HG03139 (cell line): ENCODE measurements around the gene RFTN1.

Source experiments
- ATAC-seq: cut with Tn5 transposase; IDR thresholded peaks from one replicate; pipeline ENCODE4 v1.9.1; 2021; ENCODE audit not compliant: unreplicated experiment

RFTN1 gene

DNA sequence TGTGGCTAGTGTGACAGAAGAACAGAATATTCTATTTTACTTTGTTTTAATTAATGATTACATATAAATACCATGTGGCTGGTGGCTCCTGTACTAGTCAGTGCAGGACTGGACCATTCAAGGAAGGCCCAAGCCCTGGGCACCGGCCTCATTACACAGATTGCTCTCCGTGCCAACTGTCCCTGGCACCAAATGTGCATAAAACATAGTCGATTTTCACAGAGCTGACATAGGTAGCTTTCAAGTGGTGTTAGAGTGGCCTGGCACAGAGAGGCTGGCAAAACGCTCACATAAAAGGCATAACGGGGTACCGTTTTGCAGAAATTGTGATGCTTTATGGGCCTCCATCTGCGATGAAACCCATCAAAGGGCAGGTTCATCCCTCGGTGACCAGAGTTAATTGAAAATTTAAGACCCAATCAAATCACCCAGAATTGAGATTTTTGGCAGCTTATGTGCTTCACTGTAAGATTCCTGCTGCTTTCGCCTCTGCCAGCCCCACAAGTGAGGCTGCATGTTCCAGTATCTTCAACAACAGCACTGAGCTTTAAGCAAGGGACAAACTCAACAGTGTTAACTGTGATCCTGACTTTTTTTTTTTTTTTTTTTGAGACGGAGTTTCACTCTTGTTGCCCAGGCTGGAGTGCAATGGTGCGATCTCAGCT is 25.9 kb downstream of the RFTN1 start:
- no peak for ATAC-seq

DNA sequence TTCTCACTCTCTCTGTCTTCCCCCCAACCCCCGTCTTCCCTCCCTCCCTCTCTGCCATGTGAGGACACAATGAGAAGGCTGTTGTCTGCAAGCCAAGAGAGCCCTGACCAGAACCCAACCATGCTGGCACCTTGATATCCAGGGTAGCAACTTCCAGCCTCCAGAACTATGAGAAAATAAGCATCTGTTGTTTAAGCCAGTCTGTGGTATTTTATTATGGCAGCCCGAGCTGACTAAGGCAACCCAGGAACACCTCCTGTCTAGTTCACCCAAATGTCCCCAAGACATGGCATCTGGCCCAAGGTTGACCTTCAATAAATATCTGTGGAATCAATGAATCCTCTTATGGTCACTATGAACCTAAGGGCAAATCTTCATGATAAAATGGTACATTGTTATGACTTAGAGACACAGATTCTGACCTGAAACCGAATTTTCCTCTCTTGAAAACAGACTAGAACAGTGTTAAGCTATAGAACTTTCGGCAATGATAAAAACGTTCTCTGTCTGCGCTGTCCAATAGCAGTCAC is 26.5 kb downstream of the RFTN1 start:
- ATAC-seq, result no peak

- no peak for ATAC-seq
Measured at GRCh38 chr3:16486201-16486600, 27.3 kb downstream of the RFTN1 start.

DNA sequence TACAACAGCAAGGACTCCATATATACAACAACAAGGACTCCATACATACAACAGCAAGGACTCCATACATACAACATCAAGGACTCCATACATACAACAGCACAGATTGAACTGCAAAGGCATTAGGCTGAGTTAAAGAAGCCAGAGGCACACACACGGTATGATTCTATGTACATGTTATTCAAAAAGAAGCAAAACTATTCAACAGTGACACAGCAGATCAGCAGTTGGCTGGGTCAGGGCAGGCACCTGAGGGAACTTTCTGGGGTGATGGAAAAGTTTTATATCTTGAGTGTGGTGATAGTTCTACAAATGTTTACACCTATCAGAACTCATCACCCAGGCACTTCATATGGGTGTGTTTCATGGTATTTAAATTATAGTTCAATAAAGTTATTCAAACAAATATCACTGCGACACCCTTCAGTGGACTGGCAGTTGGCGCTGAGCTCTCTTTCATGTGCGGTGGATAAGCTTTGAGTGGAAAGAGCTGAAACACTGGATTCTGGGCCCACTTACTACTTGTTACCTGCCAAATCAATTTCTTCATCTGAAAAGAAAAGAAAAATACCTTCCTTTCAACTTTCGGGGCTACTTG is 28.0 kb downstream of the RFTN1 start:
- no peak for ATAC-seq

GRCh38 chr3:16484984-16485383 is 28.5 kb downstream of the RFTN1 start:
- no peak for ATAC-seq

DNA sequence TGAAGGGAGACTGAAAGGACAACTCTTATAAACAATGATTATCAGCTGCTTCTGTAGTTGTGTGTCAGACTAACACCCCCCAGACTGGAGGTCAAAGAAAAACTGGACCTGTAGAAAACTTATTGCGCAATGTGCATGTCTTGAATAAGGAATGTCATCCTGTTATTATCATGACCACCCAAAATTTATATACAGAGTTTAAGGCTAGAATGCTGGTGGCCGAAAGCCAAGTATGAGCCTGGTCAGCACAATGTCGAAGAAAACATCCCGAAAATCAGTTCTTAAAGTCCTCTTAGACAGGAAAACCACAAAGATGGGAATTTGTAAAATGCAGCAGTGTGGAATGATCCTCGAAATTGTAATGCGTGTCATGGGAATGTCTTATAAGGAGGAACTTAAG is 29.3 kb downstream of the RFTN1 start:
- ATAC-seq, result no peak

DNA sequence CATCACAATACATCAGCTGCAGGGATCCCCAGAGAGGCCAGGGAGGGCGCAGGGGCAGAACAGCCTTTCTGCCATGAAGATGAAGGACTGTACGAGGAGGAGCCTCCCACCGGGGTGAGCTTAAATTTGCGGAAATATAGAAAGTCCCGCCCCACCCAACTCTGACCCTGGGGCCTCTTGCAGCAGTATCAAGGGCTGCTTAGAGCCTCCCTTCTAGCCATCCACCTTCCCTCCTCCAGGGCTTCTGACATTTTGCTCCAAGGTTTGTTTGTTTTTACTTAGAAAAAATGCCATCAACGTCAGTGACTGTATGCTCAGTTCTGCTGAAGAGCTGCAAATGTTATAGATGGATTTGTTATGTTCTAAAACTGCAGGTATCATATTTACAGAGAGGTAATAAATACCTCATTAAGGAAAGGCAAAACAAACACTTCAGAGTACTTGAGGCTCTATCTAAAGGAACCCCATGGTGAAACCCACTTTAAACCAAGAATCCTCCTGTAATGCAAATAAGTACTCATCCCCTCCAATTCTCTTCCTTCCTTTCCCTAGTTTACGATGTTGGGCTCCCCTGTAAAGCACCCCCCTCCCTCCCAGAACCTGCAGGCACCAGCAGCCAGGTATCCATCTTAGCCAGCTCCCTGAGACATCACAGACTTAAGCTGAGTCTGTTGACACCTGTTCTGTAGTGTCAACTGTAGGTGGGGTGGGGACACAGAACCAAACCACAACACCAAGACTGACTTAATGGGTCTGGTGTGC is 30.5 kb downstream of the RFTN1 start:
- peak; percentile 62 for ATAC-seq

GRCh38 chr3:16482194-16482769 is 31.2 kb downstream of the RFTN1 start:
- peak; percentile 10 for ATAC-seq

DNA sequence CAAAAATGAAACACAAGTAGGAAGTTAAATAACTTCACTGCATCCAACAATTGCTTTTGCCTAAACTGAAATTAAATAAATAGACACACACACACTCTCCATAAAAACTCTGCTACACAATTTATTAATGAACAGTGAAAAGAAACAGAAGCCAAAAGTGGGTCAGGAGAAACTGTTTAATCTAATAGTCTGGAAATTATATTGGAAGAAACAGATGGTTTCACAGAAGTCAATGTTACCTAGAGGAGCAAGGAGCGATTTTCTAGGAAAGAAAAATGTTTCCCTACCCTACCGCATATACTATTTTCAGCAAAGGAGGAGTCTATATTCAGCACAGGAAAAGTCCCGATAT is 32.0 kb downstream of the RFTN1 start:
- no peak for ATAC-seq

DNA sequence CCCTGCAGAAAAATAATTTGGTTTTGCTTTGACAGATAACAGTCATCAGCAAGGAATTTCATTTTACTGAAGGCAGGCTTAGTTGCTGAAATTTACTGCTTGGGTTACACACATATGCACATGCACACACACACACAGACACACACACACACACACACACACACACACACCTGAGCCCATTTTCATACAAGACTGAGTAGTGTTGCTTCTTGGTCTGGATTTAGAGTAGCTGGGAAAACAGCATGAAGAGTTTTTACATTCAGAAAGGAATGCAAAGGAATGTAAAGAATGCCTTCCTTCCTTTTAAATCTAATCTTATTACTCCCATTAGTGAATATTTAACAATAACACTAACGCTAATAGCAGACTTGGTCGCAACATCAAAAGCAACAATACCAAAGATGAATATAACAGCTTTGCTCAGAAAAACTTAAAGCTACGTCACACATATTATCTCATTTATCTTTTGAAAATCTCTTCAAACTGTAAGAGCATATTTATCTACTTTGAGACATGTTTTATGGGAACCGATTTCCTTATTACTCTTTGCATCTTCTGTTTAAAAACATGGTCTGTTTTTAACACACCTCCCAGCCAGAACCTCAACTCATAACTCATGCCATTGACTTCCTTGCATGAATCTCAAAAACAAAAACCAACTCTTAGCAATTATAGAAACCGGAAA is 32.5 kb downstream of the RFTN1 start:
- ATAC-seq, result peak; percentile 32

GRCh38 chr3:16478516-16478915 is 35.0 kb downstream of the RFTN1 start:
- no peak for ATAC-seq

DNA sequence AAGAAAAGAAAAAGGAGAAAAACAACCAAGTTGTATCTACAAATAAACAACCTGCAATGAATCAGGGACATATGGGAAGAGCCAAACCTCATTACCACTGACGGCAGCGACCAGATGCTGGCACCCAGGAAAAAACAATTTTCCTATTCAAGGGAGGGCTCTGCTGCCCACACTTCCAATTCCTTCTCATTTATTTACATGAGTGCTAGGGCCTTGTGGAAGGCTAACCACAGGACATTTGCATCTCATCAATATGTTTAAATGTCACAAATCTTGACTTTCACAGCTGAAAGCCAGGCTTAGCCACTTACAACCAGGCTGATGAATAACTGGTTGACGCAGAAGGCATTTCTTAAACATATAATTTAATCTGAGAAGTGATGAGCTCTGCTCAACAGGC is 36.0 kb downstream of the RFTN1 start:
- no peak for ATAC-seq

DNA sequence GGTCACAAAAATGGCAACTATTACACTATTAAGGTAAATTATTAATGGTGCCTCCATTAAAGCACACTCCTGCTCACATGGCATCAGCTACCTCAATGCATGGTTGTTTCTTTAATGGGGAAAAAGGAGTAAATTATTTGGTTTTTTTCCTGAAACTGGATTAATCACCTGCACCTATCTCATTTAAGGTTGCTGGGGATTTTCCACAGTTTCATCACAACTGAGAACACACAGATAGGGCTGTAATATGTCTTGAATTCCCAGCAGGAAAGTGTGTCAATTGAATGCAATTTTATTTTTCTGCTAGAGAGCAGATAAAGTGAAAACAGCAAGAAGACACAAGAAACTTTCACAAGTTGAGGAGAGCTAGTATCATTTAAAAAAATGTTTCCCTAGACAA is 36.4 kb downstream of the RFTN1 start:
- no peak for ATAC-seq

DNA sequence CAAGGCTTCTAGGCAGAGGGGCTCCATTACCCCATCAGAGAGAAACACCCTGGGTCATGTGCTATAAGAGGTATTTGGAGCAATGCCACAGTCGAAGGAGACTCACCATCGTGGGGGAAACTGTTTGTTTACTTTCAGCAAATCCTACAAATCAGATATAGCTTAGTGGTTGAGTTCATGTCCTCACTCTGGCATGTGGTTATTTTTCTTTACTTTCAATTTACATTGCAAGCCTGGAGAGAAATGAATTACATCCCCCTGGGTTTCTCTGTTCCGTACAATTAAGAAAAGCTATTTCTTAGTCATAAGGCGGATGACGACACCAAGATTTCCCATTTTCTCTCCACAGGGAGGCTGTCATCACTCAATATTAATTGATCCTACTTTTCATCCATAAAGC is 36.9 kb downstream of the RFTN1 start:
- no peak for ATAC-seq

DNA sequence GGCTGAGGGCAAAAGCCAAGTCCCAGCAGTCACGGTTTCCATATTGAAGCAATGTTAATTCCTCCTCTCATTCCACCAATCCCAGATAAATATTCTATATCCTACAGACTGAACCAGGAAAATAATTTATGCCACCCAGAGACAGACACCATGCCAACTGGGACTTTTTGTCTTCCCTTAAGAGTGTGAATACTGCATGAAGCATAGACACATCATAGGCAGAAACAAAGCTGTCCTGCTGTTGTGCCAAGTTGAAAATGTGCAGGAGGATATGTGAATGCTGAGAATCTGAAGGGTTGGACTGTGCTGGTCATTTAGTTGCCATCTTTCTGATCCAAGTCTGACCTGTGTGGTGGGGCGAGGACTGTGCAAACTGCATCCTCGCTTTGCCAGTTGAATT is 37.7 kb downstream of the RFTN1 start:
- no peak for ATAC-seq

- no peak for ATAC-seq
Measured at GRCh38 chr3:16474920-16475319, 38.6 kb downstream of the RFTN1 start.

- no peak for ATAC-seq
Measured at GRCh38 chr3:16474216-16474615, 39.3 kb downstream of the RFTN1 start.

GRCh38 chr3:16472593-16472992 is 40.9 kb downstream of the RFTN1 start:
- ATAC-seq, result no peak

GRCh38 chr3:16471897-16472296 is 41.6 kb downstream of the RFTN1 start:
- ATAC-seq, result no peak

DNA sequence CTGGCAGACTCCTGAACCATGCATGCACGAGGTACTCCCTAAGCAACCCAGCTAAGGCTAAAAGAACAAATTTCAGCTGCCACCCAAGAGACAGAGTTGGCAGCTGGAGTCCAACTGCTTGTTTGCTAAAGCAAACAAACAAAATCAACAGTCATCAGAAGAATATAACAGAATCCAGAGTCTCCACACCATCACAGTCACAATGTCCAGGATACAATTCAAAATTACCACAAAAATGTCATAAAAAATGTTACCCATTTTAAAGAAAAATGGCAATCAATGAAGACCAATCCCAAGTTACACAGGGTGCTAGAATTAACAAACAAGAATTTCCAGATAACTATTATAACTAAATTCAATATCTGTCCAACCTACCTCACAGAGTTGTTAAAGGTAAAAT is 42.9 kb downstream of the RFTN1 start:
- ATAC-seq, result no peak
